AG09319 (cell line): ENCODE data around the gene GGPS1.
A peak's percentile ranks its signal among the peaks of the same experiment; 100 is the strongest.
"Not testable (repeated sequence)": the region's sequence is repeated elsewhere in the genome, so short reads cannot be mapped to it uniquely, and the experiment has no call there.

ENCODE experiments used
- DNase-seq: peaks from one replicate; pipeline ENCODE4 v3.0.0-alpha.2; 2010; ENCODE audit warnings: low read depth; ENCODE audit errors: extremely low read depth
- TF ChIP-seq, protein P1 (sequence below): IDR thresholded peaks from 2 replicates; pipeline ENCODE4 v1.5.1; 2011; ENCODE audit warnings: low read depth, mild to moderate bottlenecking, inconsistent platforms, low read length, moderate library complexity

Gene GGPS1

GRCh38 chr1:235328271-235329138 is at the start of gene GGPS1:
Gene GGPS1 (plus strand): TSS chr1:235328570. CDS start chr1:235335265, 6,695 bp downstream.
- DNase-seq, result peak; percentile 99
- TF ChIP-seq, protein P1, sequence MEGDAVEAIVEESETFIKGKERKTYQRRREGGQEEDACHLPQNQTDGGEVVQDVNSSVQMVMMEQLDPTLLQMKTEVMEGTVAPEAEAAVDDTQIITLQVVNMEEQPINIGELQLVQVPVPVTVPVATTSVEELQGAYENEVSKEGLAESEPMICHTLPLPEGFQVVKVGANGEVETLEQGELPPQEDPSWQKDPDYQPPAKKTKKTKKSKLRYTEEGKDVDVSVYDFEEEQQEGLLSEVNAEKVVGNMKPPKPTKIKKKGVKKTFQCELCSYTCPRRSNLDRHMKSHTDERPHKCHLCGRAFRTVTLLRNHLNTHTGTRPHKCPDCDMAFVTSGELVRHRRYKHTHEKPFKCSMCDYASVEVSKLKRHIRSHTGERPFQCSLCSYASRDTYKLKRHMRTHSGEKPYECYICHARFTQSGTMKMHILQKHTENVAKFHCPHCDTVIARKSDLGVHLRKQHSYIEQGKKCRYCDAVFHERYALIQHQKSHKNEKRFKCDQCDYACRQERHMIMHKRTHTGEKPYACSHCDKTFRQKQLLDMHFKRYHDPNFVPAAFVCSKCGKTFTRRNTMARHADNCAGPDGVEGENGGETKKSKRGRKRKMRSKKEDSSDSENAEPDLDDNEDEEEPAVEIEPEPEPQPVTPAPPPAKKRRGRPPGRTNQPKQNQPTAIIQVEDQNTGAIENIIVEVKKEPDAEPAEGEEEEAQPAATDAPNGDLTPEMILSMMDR, result no peak; the same call in 1 of the 2 replicates

GRCh38 chr1:235278915-235279292 is 49.5 kb upstream of the GGPS1 start:
- DNase-seq, result no peak

DNA sequence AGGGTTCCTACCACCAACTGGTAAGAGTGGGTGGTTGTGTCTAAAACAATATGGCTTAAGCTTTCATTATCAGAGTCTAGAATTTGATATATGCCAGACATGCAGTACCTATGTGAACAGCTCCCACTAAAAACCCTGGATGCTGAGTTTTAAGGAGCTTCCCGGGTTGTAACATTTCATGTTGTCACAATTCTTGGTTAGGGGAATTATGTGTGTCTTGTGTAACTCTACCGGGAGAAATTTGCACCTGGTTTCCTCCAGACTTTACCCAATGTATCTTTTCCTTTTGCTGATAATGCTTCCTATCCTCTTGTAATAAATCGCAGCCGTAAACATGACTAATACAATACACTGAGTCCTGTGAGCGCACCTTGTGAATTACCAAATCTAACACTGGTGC is 48.7 kb upstream of the GGPS1 start:
- TF ChIP-seq, protein P1, result no peak
- no peak for DNase-seq

More at GRCh38 chr1:235278915-235279292, 49.5 kb upstream of the GGPS1 start:
- TF ChIP-seq, protein P1, result no peak

- DNase-seq, result no peak
- TF ChIP-seq, protein P1, result no peak
Measured at GRCh38 chr1:235280467-235280866, 47.9 kb upstream of the GGPS1 start.

DNA sequence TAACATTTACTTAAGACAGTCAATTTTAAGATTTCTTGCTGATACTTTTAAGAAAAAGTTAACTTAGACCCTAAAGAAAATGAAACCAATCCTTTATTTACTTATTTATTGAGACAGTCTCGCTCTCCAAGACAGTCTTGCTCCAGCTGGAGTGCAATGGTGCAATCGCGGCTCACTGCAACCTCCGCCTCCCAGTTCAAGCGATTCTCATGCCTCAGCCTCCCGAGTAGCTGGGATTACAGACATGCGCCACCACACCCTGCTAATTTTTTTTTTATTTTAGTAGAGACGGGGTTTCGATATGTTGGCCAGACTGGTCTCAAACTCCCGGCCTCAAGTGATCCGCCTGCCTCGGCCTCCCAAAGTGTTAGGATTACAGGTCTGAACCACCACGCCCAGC is 44.7 kb upstream of the GGPS1 start:
- DNase-seq, result not testable (repeated sequence)

DNA sequence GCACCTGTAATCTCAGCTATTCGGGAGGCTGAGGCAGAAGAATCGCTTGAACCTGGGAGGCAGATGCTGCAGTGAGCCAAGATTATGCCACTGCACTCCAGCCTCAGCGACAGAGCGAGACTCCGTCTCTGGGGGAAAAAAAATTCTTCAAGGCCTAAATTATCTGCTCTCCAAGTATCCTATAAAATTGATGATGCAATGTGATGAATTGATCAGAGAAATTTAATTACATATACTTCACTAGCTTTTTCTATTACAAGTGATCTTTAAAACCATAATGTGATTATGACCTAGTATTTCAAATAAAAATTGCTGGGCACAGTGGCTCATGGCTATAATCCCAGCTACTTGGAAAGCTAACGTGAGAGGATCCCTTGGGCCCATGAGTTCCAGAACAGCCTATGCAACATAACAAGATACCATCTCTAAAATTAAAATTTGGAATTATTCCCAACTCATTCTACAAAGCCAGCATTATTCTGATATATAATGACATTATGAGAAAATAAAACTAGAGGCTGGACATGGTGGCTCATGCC is 44.1 kb upstream of the GGPS1 start:
- TF ChIP-seq, protein P1, result no peak
- DNase-seq, result no peak

DNA sequence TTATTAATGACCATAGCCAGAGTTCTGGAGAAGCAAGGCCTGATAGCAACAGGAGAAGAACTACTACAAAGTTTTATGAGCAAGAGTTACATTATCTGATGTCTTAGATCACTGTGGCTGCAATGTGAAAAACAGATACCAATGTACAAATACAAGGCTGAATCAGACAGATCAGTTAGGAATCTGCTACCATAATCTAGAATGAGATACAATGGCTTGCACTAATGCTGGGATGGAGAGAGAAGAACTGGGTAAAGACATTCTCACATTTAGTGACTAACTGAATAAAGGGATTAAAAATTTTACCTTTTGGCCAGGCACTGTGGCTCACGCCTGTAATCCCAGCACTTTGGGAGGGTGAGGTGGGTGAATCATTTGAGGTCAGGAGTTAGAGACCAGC is 41.7 kb upstream of the GGPS1 start:
- TF ChIP-seq, protein P1, result no peak
- no peak for DNase-seq
